GM10248 (cell line): ENCODE data around the gene DNMT3A.

Experiments used
- CTCF ChIA-PET: fragments of 300-600 bp; sonication (Branson Sonifier 250); formaldehyde crosslinking; extraction: SDS; loops from one replicate; lab custom pipeline; 2021; ENCODE audit warnings: antibody characterized with exemption; lab: Yijun Ruan, JAX
- POLR2A ChIA-PET: fragments of 350-650 bp; sonication (Branson Sonifier 250); formaldehyde crosslinking; extraction: SDS; loops from one replicate; lab custom pipeline; 2020; ENCODE audit warnings: antibody characterized with exemption; lab: Yijun Ruan, JAX
- DNase-seq: peaks from one replicate; pipeline ENCODE4 v3.0.0; 2012; ENCODE audit errors: extremely low spot score
- CTCF ChIP-seq: IDR thresholded peaks from 2 replicates; pipeline ENCODE4 v1.5.1; 2012; ENCODE audit warnings: mild to moderate bottlenecking, low read depth; ENCODE audit errors: extremely low read depth, missing control alignments, control extremely low read depth

Gene DNMT3A

GRCh38 chr2:25334482-25334881, 7.2 kb downstream of the DNMT3A start:
- POLR2A ChIA-PET = interaction anchor here (1.7 kb wide), 1 partner anchor 11 kb away, joined by 10 read pairs; no protein-coding TSS in a partner anchor
- CTCF ChIA-PET = interaction anchor here (1.1 to 4.1 kb wide), 3 partner anchors 10 to 28 kb away, joined by 3 to 15 read pairs (median 6); no protein-coding TSS in a partner anchor
- DNase-seq = no peak
- no peak for TF ChIP-seq CTCF

- POLR2A ChIA-PET = interaction anchor here (1.7 kb wide), 1 partner anchor 10 kb away, joined by 10 read pairs; no protein-coding TSS in a partner anchor
- DNase-seq = no peak
- no peak for TF ChIP-seq CTCF
- CTCF ChIA-PET = interaction anchor here (1.0 to 4.1 kb wide), 5 partner anchors 10 to 190 kb away, joined by 3 to 15 read pairs (median 4); no protein-coding TSS in a partner anchor
Measured at GRCh38 chr2:25333981-25334380, 7.7 kb downstream of the DNMT3A start.

- DNase-seq = no peak
- ChIA-PET POLR2A (no interaction called here), CTCF (interaction anchor here (1.0 to 1.7 kb wide), 5 partner anchors 10 to 191 kb away, joined by 3 to 5 read pairs (median 3); partner anchors contain the start of gene DNMT3A)
- TF ChIP-seq CTCF = no peak
Measured at GRCh38 chr2:25332571-25332970, 9.2 kb downstream of the DNMT3A start.

- ChIA-PET POLR2A (interaction anchor here (0.6 kb wide), 1 partner anchor 21 kb away, joined by 3 read pairs; no protein-coding TSS in a partner anchor), CTCF (interaction anchor here (0.9 to 1.7 kb wide), 7 partner anchors 9 to 235 kb away, joined by 3 to 5 read pairs (median 4); partner anchors contain the start of gene DNMT3A)
- TF ChIP-seq CTCF = no peak
- peak; percentile 56 for DNase-seq
Measured at GRCh38 chr2:25331686-25332365, 9.9 kb downstream of the DNMT3A start.

GRCh38 chr2:25330937-25331336, 10.8 kb downstream of the DNMT3A start:
- ChIA-PET POLR2A (no interaction called here), CTCF (interaction anchor here (0.9 to 1.7 kb wide), 3 partner anchors 17 to 236 kb away, joined by 3 to 4 read pairs (median 4); no protein-coding TSS in a partner anchor)
- TF ChIP-seq CTCF = no peak
- DNase-seq = no peak

GRCh38 chr2:25330273-25330672, 11.5 kb downstream of the DNMT3A start:
- no peak for TF ChIP-seq CTCF
- CTCF ChIA-PET = interaction anchor here (0.8 to 1.1 kb wide), 2 partner anchors 16 to 32 kb away, joined by 3 read pairs; no protein-coding TSS in a partner anchor
- DNase-seq = no peak
- POLR2A ChIA-PET = no interaction called here
